Muscle layer of duodenum (tissue), 2 donors: ENCODE results near the gene ANKRD13C.

ENCODE experiments used
- H3K27ac ChIP-seq: one replicate; pipeline ENCODE4 v1.7.0; 2013; ENCODE audit warnings: mild to moderate bottlenecking, low read length
- H3K27me3 ChIP-seq: one replicate; pipeline ENCODE4 v1.7.0; 2013; ENCODE audit warnings: low read depth, mild to moderate bottlenecking, control low read depth, low read length
- H3K36me3 ChIP-seq, 2 donors: one replicate each; pipeline ENCODE4 v1.7.0; 2013; ENCODE audit warnings: low read length in 2 of 2, control low read depth in 1 of 2, mild to moderate bottlenecking in 1 of 2; ENCODE audit not compliant: insufficient read depth in 2 of 2, control insufficient read depth in 1 of 2
- H3K4me1 ChIP-seq, 2 donors: one replicate each; pipeline ENCODE4 v1.7.0; 2013; ENCODE audit warnings: low read length in 2 of 2, mild to moderate bottlenecking in 2 of 2, control low read depth in 1 of 2, moderate library complexity in 1 of 2; ENCODE audit not compliant: insufficient read depth in 2 of 2, control insufficient read depth in 1 of 2
- H3K4me3 ChIP-seq, 2 donors: one replicate each; pipeline ENCODE4 v1.7.0; 2013; ENCODE audit warnings: low read length in 2 of 2, low read depth in 1 of 2, mild to moderate bottlenecking in 1 of 2
- H3K9me3 ChIP-seq, 2 donors: one replicate each; pipeline ENCODE4 v1.7.0; 2013; ENCODE audit warnings: low read length in 2 of 2, control low read depth in 1 of 2, mild to moderate bottlenecking in 1 of 2; ENCODE audit not compliant: control insufficient read depth in 1 of 2
- donor health status: healthy.

The ANKRD13C gene

GRCh38 chr1:70354332-70355110 lies at the start of gene ANKRD13C:
TSS of gene ANKRD13C (minus strand) at chr1:70354722. CDS start at chr1:70354408, 314 bp downstream.
- Histone ChIP-seq H3K36me3 (peaks cover 0 to 6% of the 10 kb centered on the region in 2 donors), H3K4me3 (peak within 1 kb of the TSS; percentile 83 to 96), H3K27ac (peak within 1 kb of the TSS; percentile 96), H3K9me3 (no peaks in the 10 kb centered on the region), H3K4me1 (peaks cover 4 to 24% of the 10 kb centered on the region in 2 donors), H3K27me3 (no peaks in the 10 kb centered on the region)

DNA sequence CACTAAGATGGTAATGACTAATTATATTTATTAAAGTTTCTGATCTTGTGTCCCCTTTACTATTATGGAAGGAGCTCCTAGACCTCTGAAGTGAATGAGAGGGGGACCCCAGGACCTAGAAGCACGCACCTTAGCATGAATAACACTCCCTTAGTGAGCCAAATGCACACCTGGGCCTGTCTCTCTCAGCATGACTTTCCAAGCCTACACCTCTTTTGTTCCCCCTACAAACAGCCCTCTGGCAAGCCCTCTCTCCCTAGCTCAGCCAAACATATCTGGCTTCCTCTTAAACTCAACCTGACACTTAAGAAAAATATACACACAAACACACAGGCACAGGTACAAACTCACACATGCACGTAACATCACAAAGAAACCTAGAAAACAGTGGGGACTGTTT lies 49.2 kb upstream of the ANKRD13C start:
- Histone ChIP-seq H3K27me3 (no peaks in the 10 kb centered on the region), H3K36me3 (no peaks in the 10 kb centered on the region), H3K4me1 (no peaks in the 10 kb centered on the region), H3K4me3 (no peak overlapping the region), H3K9me3 (no peaks in the 10 kb centered on the region), H3K27ac (no peak overlapping the region)

DNA sequence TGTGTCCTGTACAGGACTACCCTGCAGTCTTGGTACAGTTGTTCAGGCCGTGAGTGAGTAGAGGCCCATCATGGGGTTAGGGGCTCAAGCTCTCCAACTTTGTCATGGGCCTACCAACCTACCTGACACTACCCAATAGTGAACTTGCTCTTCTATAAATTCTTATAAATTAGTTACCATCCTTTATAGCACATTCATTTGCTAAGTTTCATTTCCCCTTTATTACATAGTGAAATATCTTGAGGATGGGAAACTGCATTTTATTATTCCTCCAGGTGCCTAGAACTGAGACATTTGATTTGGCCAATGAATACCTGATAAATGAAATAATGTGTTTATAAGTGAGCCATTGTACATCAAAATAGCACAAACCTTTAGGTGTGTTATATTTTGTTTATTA lies 47.5 kb upstream of the ANKRD13C start:
- Histone ChIP-seq H3K9me3 (no peaks in the 10 kb centered on the region), H3K36me3 (no peaks in the 10 kb centered on the region), H3K4me3 (no peak overlapping the region), H3K4me1 (no peaks in the 10 kb centered on the region), H3K27ac (no peak overlapping the region), H3K27me3 (no peaks in the 10 kb centered on the region)

- Histone ChIP-seq H3K4me1 (no peaks in the 10 kb centered on the region), H3K36me3 (no peaks in the 10 kb centered on the region), H3K4me3 (no peak overlapping the region), H3K9me3 (no peaks in the 10 kb centered on the region), H3K27ac (no peak overlapping the region), H3K27me3 (no peaks in the 10 kb centered on the region)
These were observed 45.8 kb upstream of the ANKRD13C start for GRCh38 chr1:70400335-70400734.

GRCh38 chr1:70397013-70397412 lies 42.5 kb upstream of the ANKRD13C start:
- H3K4me3 ChIP-seq = no peak overlapping the region
- H3K27me3 ChIP-seq = no peaks in the 10 kb centered on the region
- no peaks in the 10 kb centered on the region for H3K4me1 ChIP-seq
- H3K9me3 ChIP-seq = no peaks in the 10 kb centered on the region
- no peak overlapping the region for H3K27ac ChIP-seq
- no peaks in the 10 kb centered on the region for H3K36me3 ChIP-seq

DNA sequence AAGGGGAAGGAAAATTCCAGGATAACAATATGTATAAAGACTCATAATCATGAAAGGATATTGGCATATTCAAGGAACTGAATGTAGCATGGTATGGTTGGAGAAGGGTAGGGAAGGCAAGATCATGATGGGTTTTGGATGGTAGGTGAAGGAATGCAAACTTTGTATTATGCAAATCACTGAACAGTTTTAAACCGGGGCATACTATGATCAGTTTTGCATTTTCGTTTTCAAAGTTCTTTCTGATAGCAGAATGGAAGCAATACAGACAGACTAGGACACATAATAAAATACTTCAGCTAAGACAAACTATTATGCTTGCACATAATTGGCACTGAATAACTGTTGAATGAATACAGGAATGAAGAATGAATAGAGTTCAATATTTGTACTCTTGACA lies 42.1 kb upstream of the ANKRD13C start:
- no peaks in the 10 kb centered on the region for H3K27me3 ChIP-seq
- H3K9me3 ChIP-seq = no peaks in the 10 kb centered on the region
- H3K4me3 ChIP-seq = no peak overlapping the region
- H3K36me3 ChIP-seq = no peaks in the 10 kb centered on the region
- no peaks in the 10 kb centered on the region for H3K4me1 ChIP-seq
- H3K27ac ChIP-seq = no peak overlapping the region

DNA sequence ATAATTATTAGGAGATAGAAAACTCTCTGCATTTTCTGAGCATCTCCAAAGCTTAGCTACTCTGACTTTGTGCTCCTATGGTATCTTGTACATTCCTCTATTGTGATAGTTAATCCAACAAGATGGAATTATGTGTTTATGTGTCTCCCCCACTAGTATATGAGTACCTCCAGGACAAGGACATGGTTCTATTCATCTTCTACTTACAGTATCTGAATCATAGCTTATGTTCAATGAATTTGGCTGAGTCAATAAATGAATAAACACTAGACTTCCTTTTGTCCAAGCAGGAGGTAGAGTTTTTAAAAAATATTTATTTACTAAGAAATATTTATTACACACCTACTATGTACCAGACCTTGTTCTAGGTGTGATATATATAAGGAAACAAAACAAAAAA lies 38.1 kb upstream of the ANKRD13C start:
- H3K27ac ChIP-seq = no peak overlapping the region
- H3K9me3 ChIP-seq = no peaks in the 10 kb centered on the region
- H3K4me1 ChIP-seq = no peaks in the 10 kb centered on the region
- no peak overlapping the region for H3K4me3 ChIP-seq
- no peaks in the 10 kb centered on the region for H3K27me3 ChIP-seq
- H3K36me3 ChIP-seq = no peaks in the 10 kb centered on the region

DNA sequence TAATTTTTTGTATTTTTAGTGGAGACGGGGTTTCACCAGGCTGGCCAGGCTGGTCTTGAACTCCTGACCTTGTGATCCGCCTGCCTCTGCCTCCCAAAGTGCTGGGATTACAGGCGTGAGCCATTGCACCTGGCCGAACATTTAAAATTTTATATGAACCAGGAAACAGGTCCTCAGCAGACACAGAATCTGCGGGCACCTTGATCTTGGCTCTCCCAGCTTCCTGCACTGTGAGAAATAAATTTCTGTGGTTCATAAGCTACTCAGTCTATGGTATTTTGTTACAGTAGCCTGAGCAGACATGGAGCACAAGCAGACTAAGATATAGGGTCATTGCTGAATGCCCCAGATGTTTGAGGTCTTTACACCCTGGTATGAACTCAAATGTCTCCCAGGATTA lies 33.0 kb upstream of the ANKRD13C start:
- Histone ChIP-seq H3K4me3 (no peak overlapping the region), H3K9me3 (no peaks in the 10 kb centered on the region), H3K27ac (no peak overlapping the region), H3K36me3 (no peaks in the 10 kb centered on the region), H3K27me3 (no peaks in the 10 kb centered on the region), H3K4me1 (no peaks in the 10 kb centered on the region)

GRCh38 chr1:70386121-70386520 lies 31.6 kb upstream of the ANKRD13C start:
- Histone ChIP-seq H3K9me3 (no peaks in the 10 kb centered on the region), H3K4me1 (no peaks in the 10 kb centered on the region), H3K27ac (no peak overlapping the region), H3K27me3 (no peaks in the 10 kb centered on the region), H3K4me3 (no peak overlapping the region), H3K36me3 (no peaks in the 10 kb centered on the region)

- no peak overlapping the region for H3K27ac ChIP-seq
- no peak overlapping the region for H3K4me3 ChIP-seq
- no peaks in the 10 kb centered on the region for H3K27me3 ChIP-seq
- H3K4me1 ChIP-seq = no peaks in the 10 kb centered on the region
- no peaks in the 10 kb centered on the region for H3K9me3 ChIP-seq
- no peaks in the 10 kb centered on the region for H3K36me3 ChIP-seq
These were observed 31.0 kb upstream of the ANKRD13C start for GRCh38 chr1:70385477-70385876.

GRCh38 chr1:70384542-70384941 lies 30.0 kb upstream of the ANKRD13C start:
- Histone ChIP-seq H3K4me3 (no peak overlapping the region), H3K27me3 (no peaks in the 10 kb centered on the region), H3K36me3 (no peaks in the 10 kb centered on the region), H3K9me3 (no peaks in the 10 kb centered on the region), H3K4me1 (no peaks in the 10 kb centered on the region), H3K27ac (no peak overlapping the region)

DNA sequence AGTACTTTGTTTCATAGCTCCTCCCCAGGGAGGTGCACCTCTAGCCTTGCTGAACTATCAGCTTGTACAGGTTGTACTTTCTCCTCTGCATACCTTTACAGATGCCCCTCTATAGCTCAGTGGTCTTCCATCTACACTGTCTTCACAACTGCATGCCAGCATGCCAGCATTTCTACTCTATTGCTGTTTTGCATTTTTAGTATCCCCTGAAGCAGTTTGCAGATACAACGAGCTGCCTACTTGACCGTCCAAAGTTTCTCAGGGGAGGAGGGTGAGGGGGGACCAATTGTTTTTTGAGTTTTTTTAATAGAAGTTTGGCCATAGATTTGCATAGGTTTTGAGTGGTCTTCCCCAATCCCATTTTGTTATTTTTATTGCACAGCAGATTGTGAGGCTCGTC lies 29.0 kb upstream of the ANKRD13C start:
- H3K27me3 ChIP-seq = no peaks in the 10 kb centered on the region
- H3K27ac ChIP-seq = no peak overlapping the region
- no peaks in the 10 kb centered on the region for H3K4me1 ChIP-seq
- no peaks in the 10 kb centered on the region for H3K9me3 ChIP-seq
- no peaks in the 10 kb centered on the region for H3K36me3 ChIP-seq
- H3K4me3 ChIP-seq = no peak overlapping the region
